NT2/D1 (cell line): ENCODE results near the gene SLC16A12.
"Not testable (repeated sequence)": the region's sequence is repeated elsewhere in the genome, so short reads cannot be mapped to it uniquely, and the experiment has no call there.

Experiments used
- SUZ12 ChIP-seq: IDR thresholded peaks from 2 replicates; pipeline ENCODE4 v1.6.1; 2011; ENCODE audit not compliant: insufficient read length, insufficient read depth; ENCODE audit errors: extremely low read depth
- YY1 ChIP-seq: IDR thresholded peaks from 2 replicates; pipeline ENCODE4 v1.6.1; 2011; ENCODE audit not compliant: insufficient read length, insufficient read depth
- ZNF274 ChIP-seq: IDR thresholded peaks from 2 replicates; pipeline ENCODE4 v1.6.1; 2011; ENCODE audit warnings: mild to moderate bottlenecking, low read depth, low read length

DNA sequence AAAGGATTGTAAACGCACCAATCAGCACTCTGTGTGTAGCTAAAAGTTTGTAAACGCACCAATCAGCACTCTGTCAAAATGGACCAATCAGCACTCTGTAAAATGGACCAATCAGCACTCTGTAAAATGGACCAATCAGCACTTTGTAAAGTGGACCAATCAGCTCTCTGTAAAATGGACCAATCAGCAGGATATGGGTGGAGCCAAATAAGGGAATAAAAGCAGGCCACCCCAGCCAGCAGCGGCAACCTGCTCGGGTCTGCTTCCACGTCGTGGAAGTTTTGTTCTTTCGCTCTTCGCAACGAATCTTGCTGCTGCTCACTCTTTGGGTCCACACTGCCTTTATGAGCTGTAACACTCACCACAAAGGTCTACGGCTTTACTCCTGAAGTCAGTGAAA lies 123.1 kb downstream of the SLC16A12 start:
- not testable (repeated sequence) for TF ChIP-seq YY1, ZNF274, SUZ12
